WTC11 (cell line): ENCODE measurements around the gene COL16A1. TPM values are rescaled to one million over a fixed set of nuclear protein-coding genes. Genes with fewer than 3 reads are reported as not detected.

Source experiments
- ATAC-seq: fragments of 200-7000 bp; cut with Tn5 transposase; 2 replicates; pipeline ENCODE4 v1.10.0; 2021; ENCODE audit warnings: mild to moderate bottlenecking, moderate library complexity
- CTCF ChIA-PET: fragments of 300-600 bp; sonication (Branson Sonifier 250); formaldehyde crosslinking; loops from one replicate; lab custom pipeline; 2021; ENCODE audit warnings: antibody characterized with exemption; lab: Charles Lee
- POLR2A ChIA-PET: fragments of 350-600 bp; sonication (Branson Sonifier 250); formaldehyde crosslinking; loops from one replicate; lab custom pipeline; 2021; ENCODE audit warnings: antibody characterized with exemption; lab: Charles Lee
- DNase-seq: peaks from one replicate; pipeline ENCODE4 v3.0.0; 2021; ENCODE audit warnings: low spot score
- H3K27ac Mint-ChIP-seq: 2 replicates; pipeline ENCODE4 v1.8.0; 2021; ENCODE audit warnings: mixed read lengths
- H3K27me3 Mint-ChIP-seq: 2 replicates; pipeline ENCODE4 v1.8.0; 2021; ENCODE audit warnings: low read depth, mild to moderate bottlenecking, moderate library complexity, mixed read lengths
- H3K36me3 Mint-ChIP-seq: 2 replicates; pipeline ENCODE4 v1.8.0; 2021; ENCODE audit warnings: mixed read lengths
- H3K4me1 Mint-ChIP-seq: 2 replicates; pipeline ENCODE4 v1.8.0; 2022; ENCODE audit warnings: mixed read lengths
- H3K4me3 Mint-ChIP-seq: 2 replicates; pipeline ENCODE4 v1.8.0; 2021; ENCODE audit warnings: mild to moderate bottlenecking, moderate library complexity, mixed read lengths
- H3K9me3 Mint-ChIP-seq: 2 replicates; pipeline ENCODE4 v1.8.0; 2021; ENCODE audit warnings: mixed read lengths
- GRHL2 ChIP-seq: fragments of 250-450 bp; sonication (Bioruptor Pico); IDR thresholded peaks from 2 replicates; pipeline ENCODE4 v1.8.0; 2022; ENCODE audit warnings: mild to moderate bottlenecking, moderate library complexity; ENCODE audit not compliant: insufficient replicate concordance, severe bottlenecking
- HMGA2 ChIP-seq: fragments of 250-450 bp; sonication (Bioruptor Pico); IDR thresholded peaks from 2 replicates; pipeline ENCODE4 v1.4.0; 2021; ENCODE audit warnings: mild to moderate bottlenecking, moderate library complexity
- JUN ChIP-seq: sonication (generic); formaldehyde crosslinking; IDR thresholded peaks from 2 replicates; pipeline ENCODE4 v1.8.0; 2023; ENCODE audit warnings: mild to moderate bottlenecking, missing genetic modification reagents
- KAT7 ChIP-seq: sonication (generic); formaldehyde crosslinking; IDR thresholded peaks from 2 replicates; pipeline ENCODE4 v1.8.1; 2023; ENCODE audit warnings: missing genetic modification reagents, mild to moderate bottlenecking, borderline replicate concordance
- TEAD4 ChIP-seq: sonication (generic); formaldehyde crosslinking; IDR thresholded peaks from 2 replicates; pipeline ENCODE4 v1.8.0; 2022; ENCODE audit warnings: mild to moderate bottlenecking, missing genetic modification reagents
- ZMAT4 ChIP-seq: fragments of 250-450 bp; sonication (Bioruptor Pico); IDR thresholded peaks from 2 replicates; pipeline ENCODE4 v1.9.0; 2021; ENCODE audit warnings: mild to moderate bottlenecking
- ZNF138 ChIP-seq: sonication (generic); formaldehyde crosslinking; conservative IDR thresholded peaks from 2 replicates; pipeline ENCODE4 v1.8.1; 2022; ENCODE audit warnings: mild to moderate bottlenecking, moderate library complexity, missing genetic modification reagents
- ZNF263 ChIP-seq: sonication (generic); formaldehyde crosslinking; IDR thresholded peaks from 2 replicates; pipeline ENCODE4 v1.8.1; 2022; ENCODE audit warnings: low read depth, mild to moderate bottlenecking, moderate library complexity, missing genetic modification reagents
- ZNF317 ChIP-seq: sonication (generic); formaldehyde crosslinking; IDR thresholded peaks from 2 replicates; pipeline ENCODE4 v1.8.1; 2023; ENCODE audit warnings: low read depth, mild to moderate bottlenecking, moderate library complexity, missing genetic modification reagents, borderline replicate concordance
- ZNF396 ChIP-seq: fragments of 250-450 bp; sonication (Bioruptor Pico); IDR thresholded peaks from 2 replicates; pipeline ENCODE4 v1.8.0; 2021; ENCODE audit warnings: mild to moderate bottlenecking, moderate library complexity, borderline replicate concordance
- ZNF512 ChIP-seq: sonication (generic); formaldehyde crosslinking; IDR thresholded peaks from 2 replicates; pipeline ENCODE4 v1.8.1; 2022; ENCODE audit warnings: missing genetic modification reagents, borderline replicate concordance
- ZSCAN18 ChIP-seq: fragments of 250-450 bp; sonication (Bioruptor Pico); IDR thresholded peaks from 2 replicates; pipeline ENCODE4 v2.1.2; 2022; ENCODE audit warnings: mild to moderate bottlenecking, moderate library complexity
- total RNA-seq: library from RNA; stranded (reverse); gene quantifications from 3 replicates; pipeline ENCODE4 v1.2.3, GENCODE V29; 2021
- TF ChIP-seq, protein P1 (sequence below): fragments of 250-450 bp; sonication (Bioruptor Pico); IDR thresholded peaks from 2 replicates; pipeline ENCODE4 v1.9.0; 2021; ENCODE audit warnings: moderate library complexity, mild to moderate bottlenecking, inconsistent platforms, borderline replicate concordance
- TF ChIP-seq, protein P2 (sequence below): sonication (generic); formaldehyde crosslinking; conservative IDR thresholded peaks from 2 replicates; pipeline ENCODE4 v1.8.1; 2022; ENCODE audit warnings: mild to moderate bottlenecking, missing genetic modification reagents
- TF ChIP-seq, protein P3 (sequence below): sonication (generic); formaldehyde crosslinking; IDR thresholded peaks from 2 replicates; pipeline ENCODE4 v1.8.0; 2022; ENCODE audit warnings: mild to moderate bottlenecking, missing genetic modification reagents
- TF ChIP-seq, protein P4 (sequence below): sonication (generic); formaldehyde crosslinking; IDR thresholded peaks from 2 replicates; pipeline ENCODE4 v1.8.1; 2023; ENCODE audit warnings: mild to moderate bottlenecking, moderate library complexity, missing genetic modification reagents

Gene COL16A1
- total RNA-seq, 1 experiment from 2014 or later = 8.8 TPM

- TF ChIP-seq ZNF317 (CRISPR knock-in tag) = no peak
- TF ChIP-seq ZMAT4 (CRISPR knock-in tag) = no peak
- no peak for TF ChIP-seq ZNF512 (CRISPR knock-in tag)
- no peak for TF ChIP-seq ZNF138 (CRISPR knock-in tag)
- TF ChIP-seq, all 79 proteins: peak for 0
Observed at GRCh38 chr1:31609514-31610118, 94.2 kb downstream of the COL16A1 start (continued).

DNA sequence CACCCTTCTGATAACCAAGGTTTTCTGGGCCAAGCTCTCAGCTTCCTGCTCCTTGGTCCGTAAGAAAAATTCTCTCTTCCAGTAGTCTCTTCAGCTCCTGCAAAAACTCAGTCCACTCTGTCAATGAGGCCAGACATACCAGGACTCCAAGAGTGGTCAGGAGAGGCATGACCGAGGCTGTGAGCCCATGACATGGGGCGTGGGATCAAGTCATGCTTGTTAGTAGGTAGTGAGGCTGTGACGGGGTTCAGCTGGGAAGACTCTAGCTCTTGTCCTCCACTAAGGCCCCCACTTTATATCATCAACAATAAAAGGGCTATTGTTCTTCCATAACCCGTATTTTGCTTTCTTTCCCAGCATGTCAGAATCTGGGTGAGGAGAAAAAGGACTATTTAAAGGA is 96.5 kb downstream of the COL16A1 start:
- TF ChIP-seq, protein P1, sequence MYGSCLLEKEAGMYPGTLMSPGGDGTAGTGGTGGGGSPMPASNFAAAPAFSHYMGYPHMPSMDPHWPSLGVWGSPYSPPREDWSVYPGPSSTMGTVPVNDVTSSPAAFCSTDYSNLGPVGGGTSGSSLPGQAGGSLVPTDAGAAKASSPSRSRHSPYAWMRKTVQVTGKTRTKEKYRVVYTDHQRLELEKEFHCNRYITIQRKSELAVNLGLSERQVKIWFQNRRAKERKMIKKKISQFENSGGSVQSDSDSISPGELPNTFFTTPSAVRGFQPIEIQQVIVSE (CRISPR knock-in tag) = no peak
- TF ChIP-seq GRHL2 (CRISPR knock-in tag) = no peak
- TF ChIP-seq KAT7 (CRISPR knock-in tag) = no peak
- TF ChIP-seq, protein P2, sequence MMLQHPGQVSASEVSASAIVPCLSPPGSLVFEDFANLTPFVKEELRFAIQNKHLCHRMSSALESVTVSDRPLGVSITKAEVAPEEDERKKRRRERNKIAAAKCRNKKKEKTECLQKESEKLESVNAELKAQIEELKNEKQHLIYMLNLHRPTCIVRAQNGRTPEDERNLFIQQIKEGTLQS (CRISPR knock-in tag) = no peak
- TF ChIP-seq, protein P3, sequence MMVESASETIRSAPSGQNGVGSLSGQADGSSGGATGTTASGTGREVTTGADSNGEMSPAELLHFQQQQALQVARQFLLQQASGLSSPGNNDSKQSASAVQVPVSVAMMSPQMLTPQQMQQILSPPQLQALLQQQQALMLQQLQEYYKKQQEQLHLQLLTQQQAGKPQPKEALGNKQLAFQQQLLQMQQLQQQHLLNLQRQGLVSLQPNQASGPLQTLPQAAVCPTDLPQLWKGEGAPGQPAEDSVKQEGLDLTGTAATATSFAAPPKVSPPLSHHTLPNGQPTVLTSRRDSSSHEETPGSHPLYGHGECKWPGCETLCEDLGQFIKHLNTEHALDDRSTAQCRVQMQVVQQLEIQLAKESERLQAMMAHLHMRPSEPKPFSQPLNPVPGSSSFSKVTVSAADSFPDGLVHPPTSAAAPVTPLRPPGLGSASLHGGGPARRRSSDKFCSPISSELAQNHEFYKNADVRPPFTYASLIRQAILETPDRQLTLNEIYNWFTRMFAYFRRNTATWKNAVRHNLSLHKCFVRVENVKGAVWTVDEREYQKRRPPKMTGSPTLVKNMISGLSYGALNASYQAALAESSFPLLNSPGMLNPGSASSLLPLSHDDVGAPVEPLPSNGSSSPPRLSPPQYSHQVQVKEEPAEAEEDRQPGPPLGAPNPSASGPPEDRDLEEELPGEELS = no peak
- no peak for TF ChIP-seq HMGA2 (CRISPR knock-in tag)
- no peak for TF ChIP-seq TEAD4
- TF ChIP-seq ZNF263 = no peak
- TF ChIP-seq ZNF396 (CRISPR knock-in tag) = no peak
- no peak for TF ChIP-seq JUN (CRISPR knock-in tag)
- TF ChIP-seq, protein P4, sequence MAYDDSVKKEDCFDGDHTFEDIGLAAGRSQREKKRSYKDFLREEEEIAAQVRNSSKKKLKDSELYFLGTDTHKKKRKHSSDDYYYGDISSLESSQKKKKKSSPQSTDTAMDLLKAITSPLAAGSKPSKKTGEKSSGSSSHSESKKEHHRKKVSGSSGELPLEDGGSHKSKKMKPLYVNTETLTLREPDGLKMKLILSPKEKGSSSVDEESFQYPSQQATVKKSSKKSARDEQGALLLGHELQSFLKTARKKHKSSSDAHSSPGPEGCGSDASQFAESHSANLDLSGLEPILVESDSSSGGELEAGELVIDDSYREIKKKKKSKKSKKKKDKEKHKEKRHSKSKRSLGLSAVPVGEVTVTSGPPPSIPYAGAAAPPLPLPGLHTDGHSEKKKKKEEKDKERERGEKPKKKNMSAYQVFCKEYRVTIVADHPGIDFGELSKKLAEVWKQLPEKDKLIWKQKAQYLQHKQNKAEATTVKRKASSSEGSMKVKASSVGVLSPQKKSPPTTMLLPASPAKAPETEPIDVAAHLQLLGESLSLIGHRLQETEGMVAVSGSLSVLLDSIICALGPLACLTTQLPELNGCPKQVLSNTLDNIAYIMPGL (CRISPR knock-in tag) = no peak
- no peak for TF ChIP-seq ZSCAN18 (CRISPR knock-in tag)
- POLR2A ChIA-PET = interaction anchor here (2.2 kb wide), 1 partner anchor 11 kb away, joined by 6 read pairs; no protein-coding TSS in a partner anchor
- CTCF ChIA-PET = interaction anchor here (1.1 to 3.5 kb wide), 3 partner anchors 10 to 58 kb away, joined by 3 to 18 read pairs (median 7); partner anchors contain the start of gene HCRTR1
- no peak overlapping the region for H3K27ac Mint-ChIP-seq
- H3K4me3 Mint-ChIP-seq = no peak overlapping the region
- H3K36me3 Mint-ChIP-seq = no peaks in the 10 kb centered on the region
- H3K9me3 Mint-ChIP-seq = no peaks in the 10 kb centered on the region; the same call in 1 of the 2 replicates
- 0 out of 2 replicates have a peak, but pooled peaks cover 3% of the 10 kb centered on the region for H3K4me1 Mint-ChIP-seq
- DNase-seq (no peak), ATAC-seq (no peak)
- H3K27me3 Mint-ChIP-seq = no peaks in the 10 kb centered on the region
